ENCODE measurements around the gene SUPT4H1.

SUPT4H1 gene

GRCh38 chr17:58316260-58316960 lies 35.6 kb downstream of the SUPT4H1 start:
- DNase-seq: no peak

GRCh38 chr17:58315750-58316149 lies 36.3 kb downstream of the SUPT4H1 start:
- DNase-seq: no peak

- no peak for DNase-seq
Measured at GRCh38 chr17:58315281-58315711, 36.7 kb downstream of the SUPT4H1 start.

GRCh38 chr17:58314706-58315015 lies 37.3 kb downstream of the SUPT4H1 start:
- DNase-seq: no peak

- no peak for DNase-seq
Measured at GRCh38 chr17:58313815-58314705, 37.9 kb downstream of the SUPT4H1 start.

GRCh38 chr17:58312829-58313228 lies 39.2 kb downstream of the SUPT4H1 start:
- DNase-seq: no peak

GRCh38 chr17:58312021-58312630 lies 39.9 kb downstream of the SUPT4H1 start:
- DNase-seq: no peak

- no peak for DNase-seq
Measured at GRCh38 chr17:58311429-58311894, 40.5 kb downstream of the SUPT4H1 start.

GRCh38 chr17:58310511-58311428 lies 41.2 kb downstream of the SUPT4H1 start:
- DNase-seq: no peak

GRCh38 chr17:58309918-58310259 lies 42.1 kb downstream of the SUPT4H1 start:
- no peak for DNase-seq

GRCh38 chr17:58308985-58309917 lies 42.8 kb downstream of the SUPT4H1 start:
- no peak for DNase-seq

- DNase-seq: no peak
Measured at GRCh38 chr17:58308173-58308984, 43.6 kb downstream of the SUPT4H1 start.

GRCh38 chr17:58307468-58308172 lies 44.4 kb downstream of the SUPT4H1 start:
- no peak for DNase-seq

GRCh38 chr17:58306131-58306951 lies 45.7 kb downstream of the SUPT4H1 start:
- DNase-seq: no peak

GRCh38 chr17:58305626-58306025 lies 46.4 kb downstream of the SUPT4H1 start:
- DNase-seq: no peak

GRCh38 chr17:58304750-58305486 lies 47.1 kb downstream of the SUPT4H1 start:
- no peak for DNase-seq

GRCh38 chr17:58303971-58304749 lies 47.8 kb downstream of the SUPT4H1 start:
- DNase-seq: peak; percentile 23
